GM12872 (cell line): ENCODE measurements around the gene CTBP1.

ENCODE experiments used
- TF ChIP-seq, protein P1 (sequence below): IDR thresholded peaks from 3 replicates; pipeline ENCODE4 v1.5.1; 2011; ENCODE audit warnings: low read depth, mild to moderate bottlenecking, low read length, moderate library complexity; ENCODE audit not compliant: insufficient read depth

CTBP1 gene

DNA sequence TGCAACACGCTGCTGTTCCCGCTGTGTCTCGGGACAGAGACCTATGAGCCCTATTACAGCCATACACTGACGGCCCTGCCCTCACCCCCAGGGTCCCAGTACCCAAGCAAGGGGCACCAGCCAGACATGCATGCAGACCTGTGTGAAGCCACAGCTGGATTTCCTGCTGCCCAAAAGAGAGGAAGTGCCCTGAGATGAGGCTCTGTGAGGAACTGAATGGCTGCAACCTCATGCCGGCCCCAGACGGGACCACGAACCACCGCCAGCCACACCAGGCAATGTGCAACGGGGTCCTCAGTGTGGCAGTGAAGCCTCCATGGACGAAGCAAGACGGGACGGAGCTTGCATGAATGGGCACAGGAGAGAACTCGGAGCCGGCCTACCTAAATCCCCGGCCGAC, 21.1 kb downstream of the CTBP1 start:
- TF ChIP-seq, protein P1, sequence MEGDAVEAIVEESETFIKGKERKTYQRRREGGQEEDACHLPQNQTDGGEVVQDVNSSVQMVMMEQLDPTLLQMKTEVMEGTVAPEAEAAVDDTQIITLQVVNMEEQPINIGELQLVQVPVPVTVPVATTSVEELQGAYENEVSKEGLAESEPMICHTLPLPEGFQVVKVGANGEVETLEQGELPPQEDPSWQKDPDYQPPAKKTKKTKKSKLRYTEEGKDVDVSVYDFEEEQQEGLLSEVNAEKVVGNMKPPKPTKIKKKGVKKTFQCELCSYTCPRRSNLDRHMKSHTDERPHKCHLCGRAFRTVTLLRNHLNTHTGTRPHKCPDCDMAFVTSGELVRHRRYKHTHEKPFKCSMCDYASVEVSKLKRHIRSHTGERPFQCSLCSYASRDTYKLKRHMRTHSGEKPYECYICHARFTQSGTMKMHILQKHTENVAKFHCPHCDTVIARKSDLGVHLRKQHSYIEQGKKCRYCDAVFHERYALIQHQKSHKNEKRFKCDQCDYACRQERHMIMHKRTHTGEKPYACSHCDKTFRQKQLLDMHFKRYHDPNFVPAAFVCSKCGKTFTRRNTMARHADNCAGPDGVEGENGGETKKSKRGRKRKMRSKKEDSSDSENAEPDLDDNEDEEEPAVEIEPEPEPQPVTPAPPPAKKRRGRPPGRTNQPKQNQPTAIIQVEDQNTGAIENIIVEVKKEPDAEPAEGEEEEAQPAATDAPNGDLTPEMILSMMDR: no peak

DNA sequence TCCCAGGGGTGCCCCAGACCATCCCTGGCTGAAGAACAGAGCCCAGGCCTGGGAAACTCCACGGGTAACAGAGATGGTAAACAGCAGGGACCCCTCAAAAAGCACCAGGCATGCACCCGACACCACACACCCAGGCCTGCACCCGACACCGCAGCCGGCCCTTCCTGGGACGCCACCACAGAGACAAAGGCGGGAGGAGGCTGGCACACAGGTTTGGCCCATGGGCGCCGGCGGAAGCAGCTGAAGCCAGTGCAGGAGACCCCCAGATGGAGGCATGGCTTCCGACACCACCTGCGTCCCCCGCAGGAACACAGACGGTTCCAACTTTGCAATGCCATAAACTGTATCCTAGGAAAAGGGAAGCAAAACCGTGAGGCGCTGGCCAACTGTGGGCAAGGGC, 22.3 kb downstream of the CTBP1 start:
- TF ChIP-seq, protein P1: no peak

DNA sequence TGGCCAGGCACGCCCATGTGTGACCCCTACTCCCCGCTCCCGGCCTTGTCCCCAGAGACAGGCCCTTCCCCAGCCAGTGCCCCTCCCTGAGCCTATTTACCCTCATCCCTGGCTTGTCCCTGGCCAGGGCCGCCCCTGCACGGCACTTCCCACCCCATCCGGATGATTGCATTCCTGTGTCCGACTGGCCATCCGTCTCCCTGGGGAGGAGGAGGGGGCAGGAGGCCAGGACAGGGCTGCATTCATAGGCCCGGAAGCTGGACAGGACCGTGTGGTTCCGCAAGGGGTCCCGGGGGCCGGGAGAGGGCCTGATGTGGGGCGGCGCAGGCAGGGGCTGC, 22.8 kb downstream of the CTBP1 start:
- TF ChIP-seq, protein P1: no peak

DNA sequence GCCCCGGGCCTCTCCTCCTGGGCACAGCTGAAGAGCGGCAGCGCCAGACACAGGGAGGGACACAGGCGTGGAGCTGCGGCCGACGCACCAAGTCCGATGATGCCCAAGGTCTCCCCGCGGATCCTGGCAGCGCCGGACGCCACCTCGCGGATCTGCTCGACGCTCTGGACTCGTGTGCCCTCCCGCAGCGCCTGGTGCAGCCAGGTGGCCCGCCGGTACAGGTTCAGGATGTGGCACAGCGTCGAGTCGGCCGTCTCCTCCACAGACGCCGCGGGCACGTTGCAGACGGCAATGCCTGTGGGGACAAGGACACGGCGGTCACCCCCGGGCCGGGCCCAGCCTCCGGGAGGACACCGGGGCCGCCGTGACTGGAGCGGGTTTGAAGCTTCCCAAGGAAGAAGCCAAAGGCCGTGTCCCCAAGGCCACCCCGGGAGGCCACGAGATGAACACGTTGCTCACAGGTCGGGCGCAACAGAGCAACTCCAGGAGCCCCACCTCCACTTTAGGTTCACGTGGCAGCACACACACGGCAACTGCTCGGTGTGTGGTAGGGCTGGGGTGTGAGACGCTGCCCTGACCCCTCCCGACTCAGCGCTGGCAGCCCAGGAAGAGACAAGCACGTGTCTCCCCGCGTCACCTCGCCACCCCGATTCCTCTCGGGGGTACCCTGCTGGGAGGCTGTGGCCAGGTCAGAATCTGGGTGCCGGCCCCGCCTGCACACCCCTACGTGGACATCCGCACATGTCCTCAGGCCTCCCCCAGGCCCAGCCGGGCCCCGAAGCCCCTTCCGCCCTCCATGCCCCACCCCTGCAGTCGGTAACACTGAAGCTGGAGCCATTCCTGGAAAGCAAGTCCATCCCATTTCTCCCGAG, 23.4 kb downstream of the CTBP1 start:
- TF ChIP-seq, protein P1: no peak

DNA sequence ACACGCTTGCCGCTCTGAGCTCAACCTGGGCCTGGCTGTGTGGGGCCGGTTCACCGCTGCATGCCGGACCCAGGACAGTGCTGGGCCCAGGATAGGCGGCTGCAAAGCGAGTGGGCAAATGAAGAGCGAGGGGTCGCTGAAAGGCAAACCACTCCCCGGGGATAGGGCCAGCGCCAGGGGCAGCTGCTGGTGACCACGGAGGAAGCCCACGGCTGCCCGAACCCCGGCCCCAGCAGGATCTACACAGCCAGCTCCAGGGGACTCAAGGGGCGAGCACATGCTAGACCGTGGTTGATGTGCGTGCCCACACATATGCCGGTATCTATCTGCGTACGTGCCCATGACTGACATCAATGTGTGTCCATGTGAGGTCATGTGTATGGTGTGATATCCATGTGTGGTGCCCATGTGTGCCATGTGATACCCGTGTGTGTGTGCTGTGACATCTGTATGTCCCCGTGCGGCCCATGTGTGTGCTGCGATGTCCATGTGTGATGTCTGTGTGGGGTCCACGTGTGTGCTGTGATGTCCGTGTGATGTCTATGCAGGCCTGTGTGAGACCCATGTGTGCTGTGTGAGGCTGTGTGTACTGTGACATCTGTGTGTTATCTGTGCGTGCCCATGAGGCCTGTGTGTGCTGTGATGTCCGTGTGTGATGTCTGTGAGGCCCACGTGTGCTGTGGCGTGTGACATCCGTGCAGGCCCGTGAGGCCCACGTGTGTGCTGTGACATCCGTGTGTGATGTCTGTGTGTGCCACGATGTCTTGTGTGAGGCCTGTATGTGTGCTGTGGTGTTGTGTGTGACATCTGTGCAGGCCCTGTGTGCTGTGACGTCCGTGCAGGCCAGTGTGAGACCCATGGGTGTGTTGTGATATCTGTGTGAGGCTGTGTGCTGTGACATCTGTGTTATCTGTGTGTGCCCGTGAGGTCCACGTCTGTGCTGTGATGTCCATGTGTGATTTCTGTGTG, 24.8 kb downstream of the CTBP1 start:
- TF ChIP-seq, protein P1: no peak

DNA sequence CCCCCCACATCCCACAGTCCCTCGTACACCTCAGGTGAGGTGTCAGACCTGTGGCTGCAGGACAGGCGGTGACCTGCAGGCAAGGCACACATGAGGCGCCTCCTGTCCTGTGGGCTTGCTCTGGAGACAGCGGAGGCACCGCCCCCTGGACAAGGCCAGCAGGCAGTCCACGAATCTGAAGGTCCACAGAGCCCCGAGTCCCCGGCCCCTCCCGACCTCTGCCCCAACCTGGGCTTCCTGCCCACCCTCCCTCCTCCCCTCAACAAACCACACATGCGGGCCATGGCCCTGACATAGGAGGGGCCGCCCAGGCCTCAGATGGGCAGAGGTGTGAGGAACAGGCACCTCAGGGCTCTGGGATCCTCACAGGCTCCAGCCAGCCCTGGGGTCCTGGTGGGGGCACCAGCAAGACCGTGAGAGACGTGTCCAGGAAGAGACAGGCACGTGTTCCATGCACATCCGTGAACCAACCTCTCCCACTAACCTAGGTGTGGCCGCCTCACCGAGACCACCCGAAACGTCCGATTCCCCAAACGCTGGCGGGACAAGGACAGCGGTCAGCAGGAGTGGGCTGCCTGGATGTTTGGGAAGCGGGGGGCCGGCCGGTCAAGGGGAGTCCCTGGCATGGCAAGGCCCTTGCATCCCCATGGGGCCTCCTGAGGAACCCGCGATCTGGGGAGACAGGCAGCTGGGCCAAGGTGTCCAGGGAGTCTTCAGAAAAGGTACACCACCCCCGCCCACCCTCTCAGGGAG, 25.8 kb downstream of the CTBP1 start:
- TF ChIP-seq, protein P1: no peak
